HG02870 (cell line): ENCODE data around the gene KLHL35.

Source experiments
- ATAC-seq: cut with Tn5 transposase; IDR thresholded peaks from one replicate; pipeline ENCODE4 v1.9.1; 2021; ENCODE audit warnings: mild to moderate bottlenecking, moderate library complexity; ENCODE audit not compliant: unreplicated experiment

KLHL35 gene, protein sequence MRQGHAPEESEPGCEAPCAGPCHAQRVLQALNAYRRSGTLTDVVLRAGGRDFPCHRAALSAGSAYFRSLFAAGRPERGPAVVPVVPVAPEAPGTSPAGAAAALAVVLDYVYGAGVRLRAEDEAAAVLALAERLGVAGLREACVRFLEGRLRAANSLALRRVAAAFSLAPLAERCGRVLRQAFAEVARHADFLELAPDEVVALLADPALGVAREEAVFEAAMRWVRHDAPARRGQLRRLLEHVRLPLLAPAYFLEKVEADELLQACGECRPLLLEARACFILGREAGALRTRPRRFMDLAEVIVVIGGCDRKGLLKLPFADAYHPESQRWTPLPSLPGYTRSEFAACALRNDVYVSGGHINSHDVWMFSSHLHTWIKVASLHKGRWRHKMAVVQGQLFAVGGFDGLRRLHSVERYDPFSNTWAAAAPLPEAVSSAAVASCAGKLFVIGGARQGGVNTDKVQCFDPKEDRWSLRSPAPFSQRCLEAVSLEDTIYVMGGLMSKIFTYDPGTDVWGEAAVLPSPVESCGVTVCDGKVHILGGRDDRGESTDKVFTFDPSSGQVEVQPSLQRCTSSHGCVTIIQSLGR

DNA sequence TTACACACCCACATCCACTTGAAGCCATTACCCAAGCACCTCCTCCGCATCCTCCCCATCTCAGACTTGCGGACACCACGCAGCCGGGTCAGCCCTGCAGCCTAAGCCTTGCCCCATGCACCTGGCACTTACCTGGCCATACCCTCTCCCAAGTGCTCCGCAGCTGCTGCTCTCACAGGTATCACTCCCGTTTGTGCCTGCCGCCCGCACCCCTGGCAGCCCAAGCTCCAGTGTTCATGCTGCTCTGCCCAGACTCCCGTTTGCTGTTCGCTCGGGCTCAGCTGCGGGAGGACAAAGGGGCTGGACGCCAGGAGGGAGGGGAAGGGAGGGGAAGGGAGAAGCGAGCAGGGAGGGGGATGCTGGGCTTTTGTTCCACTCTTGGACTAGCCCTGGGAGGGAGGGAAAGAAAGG is at the start of gene KLHL35:
TSS of gene KLHL35 (minus strand) at position 293 of the 411 bp plus-strand sequence. CDS start 2,574 bp downstream, outside the sequence.
- ATAC-seq, result no peak

DNA sequence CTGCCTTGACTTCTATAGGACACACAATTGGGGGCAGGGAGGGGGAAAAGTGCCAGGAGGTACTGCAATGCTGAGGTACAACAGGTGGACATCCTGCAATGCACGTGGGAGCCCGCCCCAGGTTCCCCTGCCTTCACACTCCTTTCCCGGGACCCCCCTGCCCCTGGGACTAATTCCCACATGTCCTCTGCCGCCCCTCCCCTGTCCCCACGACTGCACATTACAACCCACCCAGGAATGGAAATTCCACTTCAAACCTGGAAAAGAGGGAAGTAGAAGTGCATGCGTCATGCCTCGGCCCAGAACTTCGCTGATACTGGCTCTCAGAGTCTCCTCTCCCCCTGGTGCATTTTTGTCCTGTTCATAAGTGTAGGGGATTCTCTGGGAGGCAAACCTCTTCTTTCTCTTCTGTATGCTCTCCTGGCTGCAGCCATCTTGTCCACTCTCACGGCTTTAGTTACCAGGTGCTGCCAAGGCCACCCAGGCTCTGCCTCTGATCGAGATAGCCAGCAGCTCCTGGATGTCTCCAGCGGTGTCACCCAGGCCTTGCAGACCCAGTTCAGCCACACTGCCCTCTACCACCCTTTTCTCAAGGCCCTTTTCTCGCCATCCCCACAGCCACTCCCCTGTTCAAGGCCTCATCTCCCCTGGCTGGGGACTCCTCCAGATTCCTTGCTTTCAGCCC is 49.1 kb upstream of the KLHL35 start:
- ATAC-seq, result no peak

DNA sequence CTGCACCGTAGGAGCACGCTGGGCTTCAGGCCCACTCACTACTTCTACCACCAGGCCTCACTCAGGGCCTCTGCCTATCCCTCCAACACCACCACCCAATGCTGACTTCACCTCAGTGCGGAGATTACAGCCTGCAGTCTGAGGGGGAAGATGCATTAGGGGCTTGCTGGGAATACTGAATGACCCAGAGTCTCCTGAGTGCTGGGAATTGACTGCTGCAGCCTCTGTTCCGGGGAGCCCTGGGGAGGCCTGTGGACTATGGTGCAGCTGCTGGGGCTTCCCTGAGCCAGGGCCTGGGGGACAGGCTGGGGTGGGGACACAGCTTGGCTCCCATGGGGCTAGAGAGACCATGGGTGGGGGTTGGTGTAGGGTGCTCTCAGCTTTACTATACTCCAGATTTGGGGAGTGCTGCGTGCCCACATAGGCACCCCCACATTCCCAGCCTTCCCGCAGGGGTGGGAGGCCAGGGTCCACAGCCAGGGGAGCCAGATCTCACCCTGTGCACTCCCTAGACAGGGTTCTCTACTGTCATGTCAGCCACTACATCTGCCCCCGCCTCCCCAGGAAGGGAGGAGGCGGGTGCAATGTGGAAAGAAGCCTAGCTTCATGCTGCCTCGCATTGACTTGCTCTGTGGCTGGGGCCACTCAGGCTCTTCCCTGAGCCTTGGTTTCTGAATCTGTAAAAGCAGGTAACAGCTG is 48.4 kb upstream of the KLHL35 start:
- no peak for ATAC-seq

DNA sequence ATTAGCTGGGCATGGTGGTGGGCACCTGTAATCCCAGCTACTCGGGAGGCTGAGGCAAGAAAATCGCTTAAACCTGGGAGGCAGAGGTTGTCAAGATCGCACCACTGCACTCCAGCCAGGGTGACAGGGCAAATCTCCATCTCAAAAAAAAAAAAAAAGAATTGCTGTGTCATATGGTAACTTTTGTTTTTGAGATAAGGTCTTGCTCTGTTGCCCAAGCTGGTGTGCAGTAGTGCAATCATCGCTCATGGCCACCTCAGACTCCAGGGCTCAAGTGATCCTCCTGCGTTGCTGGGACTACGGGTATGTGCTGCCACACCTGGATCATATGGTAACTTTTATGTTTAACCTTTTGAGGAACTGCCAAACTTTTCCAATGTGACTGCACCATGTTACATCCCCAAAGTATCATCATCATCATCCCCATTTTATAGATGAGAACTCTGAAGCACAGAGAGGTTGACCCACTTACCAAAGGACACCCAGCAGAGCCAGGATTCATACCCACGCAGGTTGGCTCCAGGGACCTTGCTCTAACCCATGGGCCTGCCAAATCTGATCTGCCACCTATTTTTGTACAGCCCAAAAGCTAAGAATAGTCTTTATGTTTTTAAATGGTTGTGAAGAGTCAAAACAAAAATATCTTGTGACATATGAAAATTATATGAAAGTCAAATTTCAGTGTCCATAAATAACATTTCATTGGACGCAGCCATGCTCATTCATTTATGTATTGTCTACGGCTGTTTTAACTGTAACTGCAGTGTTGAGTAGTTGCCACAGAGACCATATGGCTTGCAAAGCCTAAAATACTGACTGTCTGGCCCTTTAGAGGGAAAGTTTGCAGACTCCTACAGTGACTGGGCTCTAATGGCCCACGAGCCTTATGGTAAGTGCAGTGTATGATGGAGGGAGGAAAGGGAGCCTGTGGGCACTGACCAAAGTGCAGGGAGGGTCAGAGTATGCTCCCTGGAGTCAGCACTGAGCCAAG is 47.5 kb upstream of the KLHL35 start:
- no peak for ATAC-seq

DNA sequence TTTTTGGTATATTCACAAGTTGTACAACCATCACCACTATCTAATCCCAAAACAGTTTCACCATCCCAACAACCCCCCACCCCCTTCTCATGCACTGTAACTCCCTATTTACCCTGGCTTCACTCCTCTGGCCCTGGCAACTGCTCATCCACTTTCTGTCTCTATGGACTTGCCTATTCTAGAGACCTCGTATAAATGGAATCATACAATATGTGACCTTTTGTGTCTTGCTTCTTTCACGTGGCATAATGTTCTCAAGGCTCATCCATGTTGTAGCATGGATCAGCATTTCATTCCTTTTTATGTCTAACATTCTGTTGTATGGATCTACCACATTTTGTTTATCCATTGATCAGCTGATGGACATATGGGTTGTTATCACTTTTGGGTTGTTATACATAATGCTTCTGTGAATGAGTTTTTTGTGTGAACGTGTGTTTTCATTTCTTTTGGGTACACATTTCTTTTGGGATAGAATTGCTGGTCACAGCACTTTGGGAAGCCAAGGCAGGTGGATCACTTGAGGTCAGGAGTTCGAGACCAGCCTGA is 46.7 kb upstream of the KLHL35 start:
- no peak for ATAC-seq

DNA sequence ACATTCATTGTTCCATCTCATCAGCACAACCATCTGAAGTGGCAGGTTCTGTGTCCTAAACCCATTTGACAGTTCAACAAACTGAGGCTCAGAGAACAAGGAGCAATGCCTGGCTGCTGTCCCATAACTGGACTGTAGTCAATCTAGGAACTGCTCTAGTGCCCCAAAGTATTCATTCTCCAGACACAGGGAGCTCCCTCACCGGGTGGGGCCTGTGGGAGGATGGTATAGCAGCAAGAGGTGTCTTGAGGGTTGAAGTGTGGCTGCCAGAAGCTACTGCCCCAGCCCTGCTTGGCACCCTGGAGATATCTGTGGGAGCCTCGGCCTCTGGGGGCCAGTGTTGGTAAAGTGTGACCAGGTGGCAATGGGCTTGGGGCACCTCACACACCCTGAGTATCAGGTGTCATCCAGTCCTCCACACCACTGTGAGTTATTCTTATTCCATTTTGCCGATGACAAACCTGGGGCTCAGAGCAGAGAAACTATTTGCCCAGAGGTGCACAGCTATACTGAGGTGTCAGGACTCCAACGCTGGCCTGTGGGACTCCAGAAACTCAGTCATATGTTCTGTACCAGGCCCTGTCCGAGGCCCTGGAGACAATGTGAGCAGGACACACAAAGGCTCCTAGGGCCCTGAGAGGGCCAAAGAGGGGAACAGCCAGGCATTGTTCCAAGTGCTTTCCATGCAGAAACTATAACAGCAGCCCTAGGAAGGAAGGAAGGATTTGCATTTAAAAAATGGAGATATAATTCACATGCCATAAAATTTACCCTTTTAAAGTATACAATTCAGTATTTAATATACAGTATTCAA is 46.0 kb upstream of the KLHL35 start:
- no peak for ATAC-seq

DNA sequence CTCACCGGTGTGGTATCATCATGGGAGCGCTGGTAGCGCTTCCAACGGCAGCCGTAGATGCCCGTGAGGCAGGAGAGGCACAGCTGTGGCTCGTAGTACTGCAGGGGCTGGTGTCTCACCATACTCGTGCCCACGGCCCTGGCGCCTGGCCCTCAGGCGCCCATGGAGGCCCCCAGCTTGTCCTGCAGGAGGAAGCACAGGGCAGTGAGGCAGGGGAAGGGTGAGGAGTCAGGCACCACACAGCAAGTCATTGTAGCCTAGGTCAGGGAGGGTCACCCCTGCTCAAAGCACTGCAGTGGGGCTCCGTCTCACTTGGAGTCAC is 44.6 kb upstream of the KLHL35 start:
- no peak for ATAC-seq

DNA sequence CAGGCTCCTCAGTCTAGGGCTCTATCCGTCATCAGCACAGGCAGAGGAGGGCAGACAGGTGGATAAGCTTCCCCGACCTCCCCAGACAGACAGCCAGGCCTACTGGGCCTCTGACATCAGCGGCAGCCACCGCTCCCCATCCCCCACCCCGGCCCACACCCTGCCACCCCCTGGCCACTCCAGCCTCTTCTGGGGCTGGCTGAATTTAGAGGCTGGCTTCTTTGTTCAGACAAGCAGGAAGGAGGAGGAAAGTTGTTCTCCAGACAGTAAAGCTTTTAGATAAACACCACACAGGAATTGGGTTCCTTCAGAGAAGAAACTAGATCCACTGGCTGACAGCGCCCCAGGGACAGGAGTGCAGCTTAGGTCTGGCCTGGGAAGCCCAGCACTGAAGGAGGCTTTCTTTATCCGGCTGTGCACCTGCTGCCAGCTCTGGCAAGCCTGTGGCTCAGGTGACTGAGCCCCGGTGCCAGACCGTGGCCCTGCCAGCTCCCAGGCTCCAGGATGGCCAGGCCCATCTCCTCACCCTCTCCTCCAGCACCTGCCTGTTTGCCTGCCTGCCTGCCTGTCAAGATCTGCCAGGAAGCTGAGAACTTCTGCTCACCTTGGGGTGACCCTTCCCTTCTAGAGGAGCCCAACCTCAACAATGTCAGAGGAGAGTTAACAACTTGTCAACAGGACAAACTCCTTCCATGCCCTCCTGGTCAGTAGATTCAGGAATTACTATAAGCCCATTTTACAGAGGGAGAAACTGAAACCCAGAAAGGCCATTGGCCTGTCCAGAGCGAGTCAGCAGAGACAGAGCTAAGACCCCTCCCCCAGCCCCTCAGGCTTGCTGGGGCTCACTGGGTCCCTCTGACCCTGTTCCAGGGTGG is 44.0 kb upstream of the KLHL35 start:
- ATAC-seq, result no peak

DNA sequence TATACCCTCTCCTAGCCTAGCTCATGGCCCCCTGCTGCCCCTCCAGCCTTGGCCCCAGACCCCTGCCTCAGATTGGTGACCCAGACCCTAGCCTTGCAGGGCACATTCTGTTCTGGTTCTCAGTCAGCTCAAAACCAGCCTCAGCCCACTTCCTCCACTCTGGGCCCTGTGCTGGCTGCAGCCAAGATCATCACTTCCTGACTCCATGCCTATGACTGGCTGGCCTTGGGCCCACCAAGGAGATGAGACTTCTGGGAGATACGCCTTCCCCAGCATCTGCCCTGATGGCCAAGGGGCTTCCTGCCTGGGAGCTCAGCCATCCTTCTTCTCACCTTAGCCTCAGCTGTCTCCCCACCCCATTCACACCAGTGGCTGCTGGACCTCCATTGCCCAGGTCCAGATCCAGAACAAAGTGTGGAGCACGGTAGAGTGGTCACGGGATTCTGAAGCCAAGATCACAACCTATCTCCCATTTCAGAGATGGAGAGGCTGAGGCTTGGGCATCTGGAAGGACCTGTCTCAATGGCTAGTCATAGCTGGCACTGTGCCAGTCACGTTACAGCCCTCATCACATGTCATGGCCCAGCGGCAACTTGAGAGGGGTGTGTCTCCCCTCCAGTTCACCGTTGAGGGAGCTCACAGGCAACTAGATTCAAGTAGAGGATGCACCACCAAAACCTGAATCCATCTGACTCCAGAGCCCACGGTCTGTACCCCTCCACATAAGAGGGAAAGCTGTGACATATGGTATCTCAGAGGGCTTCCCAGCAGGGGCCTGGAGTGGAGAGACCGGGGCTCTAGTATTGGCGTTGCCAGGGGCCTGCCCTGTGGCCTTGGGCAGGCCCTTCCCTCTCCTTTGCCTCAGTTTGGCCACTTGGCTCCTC is 43.0 kb upstream of the KLHL35 start:
- no peak for ATAC-seq

DNA sequence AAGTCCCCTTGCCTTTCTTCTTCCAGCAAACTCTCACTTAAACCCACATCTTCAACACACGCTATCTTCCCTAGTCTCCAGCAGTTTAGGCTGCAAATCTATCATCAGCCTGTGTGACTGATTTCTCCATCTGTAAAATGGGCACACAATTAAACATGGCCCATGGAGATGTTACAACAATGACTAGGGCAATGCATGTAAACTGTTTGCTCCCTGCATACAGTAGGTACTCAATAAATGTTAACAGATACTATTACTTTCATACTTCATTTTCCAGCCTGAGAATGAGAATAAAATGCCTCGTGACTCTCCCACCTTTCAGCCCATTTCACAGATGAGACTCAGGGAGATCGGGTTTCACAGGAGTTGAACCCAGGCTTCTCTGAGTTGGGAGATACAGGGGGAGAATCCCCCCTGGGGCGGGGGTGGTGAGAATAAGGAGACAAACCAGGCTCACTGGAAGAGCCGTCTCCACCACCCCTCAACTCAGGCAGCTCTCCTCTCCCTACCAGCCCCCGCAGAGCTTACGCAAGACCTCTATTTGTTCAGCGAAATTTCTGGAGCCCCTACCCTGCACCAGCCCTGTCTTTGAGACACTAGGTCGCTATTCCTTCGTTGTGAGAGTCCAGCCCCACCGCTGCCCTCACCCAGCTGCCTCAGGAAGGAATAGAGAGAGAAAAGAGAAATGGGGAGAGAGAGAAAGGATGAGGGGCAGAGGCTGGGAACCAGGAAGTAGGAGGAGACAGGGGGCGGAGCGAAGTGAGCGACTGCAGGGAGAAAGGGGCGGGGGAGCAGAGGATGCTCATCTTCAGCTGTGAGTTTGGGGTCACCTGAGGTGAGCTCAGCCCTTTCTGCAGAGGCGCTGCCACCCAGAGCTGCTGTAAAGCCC is 42.1 kb upstream of the KLHL35 start:
- no peak for ATAC-seq

DNA sequence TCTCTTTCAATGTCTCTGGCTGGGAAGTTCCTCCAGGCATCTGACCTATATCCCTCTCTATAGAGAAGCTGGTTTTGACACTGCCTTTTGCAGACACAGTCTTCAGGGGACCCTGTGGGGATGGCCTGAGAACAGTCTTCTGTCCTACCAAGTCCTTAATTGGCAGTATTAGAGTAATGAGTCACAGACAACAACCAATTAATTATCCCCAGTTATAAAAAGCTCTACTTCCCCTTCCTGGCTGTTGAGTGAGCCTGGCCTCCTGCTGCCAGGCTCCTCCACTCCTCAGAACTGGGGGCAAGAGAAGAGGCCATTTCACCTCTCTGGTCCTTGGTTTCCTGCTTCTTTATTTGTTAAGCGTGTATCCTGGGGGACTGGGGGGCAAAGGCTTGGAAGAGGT is 41.2 kb upstream of the KLHL35 start:
- ATAC-seq, result no peak

DNA sequence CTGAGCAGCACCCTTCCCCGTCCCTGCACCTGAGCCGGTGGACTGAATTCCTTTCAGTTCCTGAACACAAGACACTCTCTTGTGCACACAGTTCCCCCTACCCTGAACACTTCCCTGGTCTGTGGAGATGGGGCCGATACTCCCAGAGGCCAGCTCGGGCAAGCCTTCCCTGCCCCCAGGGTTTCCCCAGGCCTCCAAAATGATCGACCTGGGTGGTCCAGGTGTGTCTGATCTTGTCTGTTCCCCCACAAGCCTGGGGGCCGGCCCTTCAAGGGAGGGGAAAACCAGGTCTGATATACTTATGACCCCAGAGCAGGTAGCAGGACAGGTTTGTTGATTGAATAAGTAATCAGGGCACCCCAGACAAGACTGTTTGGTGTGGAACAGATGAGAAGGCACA is 40.7 kb upstream of the KLHL35 start:
- no peak for ATAC-seq

DNA sequence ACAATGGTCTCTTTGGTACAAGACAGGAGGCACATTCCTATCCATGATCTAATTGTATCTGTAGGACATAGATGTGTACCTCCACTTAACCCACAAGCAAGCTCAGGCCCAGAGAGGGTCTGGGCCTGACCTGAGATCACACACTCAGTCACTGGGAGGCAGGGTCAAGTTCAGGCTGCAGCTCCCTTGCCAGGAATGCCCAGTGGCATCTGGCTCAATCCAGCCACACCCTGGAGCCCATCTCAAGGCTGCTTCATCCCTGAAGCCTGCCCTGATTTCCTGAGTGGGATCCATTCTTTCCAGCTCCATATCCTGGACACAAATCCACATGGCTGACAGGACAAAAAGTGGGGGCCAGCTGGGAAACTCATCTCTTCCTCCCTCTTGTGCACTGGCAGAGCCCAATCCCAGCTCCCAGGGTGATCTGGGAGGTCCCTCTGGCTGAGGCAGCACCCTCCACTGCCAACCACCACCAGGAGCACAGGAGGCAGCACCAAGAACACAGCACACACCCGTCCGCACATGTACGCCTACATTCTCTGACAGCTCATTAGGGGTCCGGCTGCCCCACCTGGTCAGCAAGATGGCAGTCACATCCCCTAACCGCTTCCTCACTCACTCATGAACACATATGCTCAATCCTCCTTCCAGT is 39.2 kb upstream of the KLHL35 start:
- no peak for ATAC-seq

DNA sequence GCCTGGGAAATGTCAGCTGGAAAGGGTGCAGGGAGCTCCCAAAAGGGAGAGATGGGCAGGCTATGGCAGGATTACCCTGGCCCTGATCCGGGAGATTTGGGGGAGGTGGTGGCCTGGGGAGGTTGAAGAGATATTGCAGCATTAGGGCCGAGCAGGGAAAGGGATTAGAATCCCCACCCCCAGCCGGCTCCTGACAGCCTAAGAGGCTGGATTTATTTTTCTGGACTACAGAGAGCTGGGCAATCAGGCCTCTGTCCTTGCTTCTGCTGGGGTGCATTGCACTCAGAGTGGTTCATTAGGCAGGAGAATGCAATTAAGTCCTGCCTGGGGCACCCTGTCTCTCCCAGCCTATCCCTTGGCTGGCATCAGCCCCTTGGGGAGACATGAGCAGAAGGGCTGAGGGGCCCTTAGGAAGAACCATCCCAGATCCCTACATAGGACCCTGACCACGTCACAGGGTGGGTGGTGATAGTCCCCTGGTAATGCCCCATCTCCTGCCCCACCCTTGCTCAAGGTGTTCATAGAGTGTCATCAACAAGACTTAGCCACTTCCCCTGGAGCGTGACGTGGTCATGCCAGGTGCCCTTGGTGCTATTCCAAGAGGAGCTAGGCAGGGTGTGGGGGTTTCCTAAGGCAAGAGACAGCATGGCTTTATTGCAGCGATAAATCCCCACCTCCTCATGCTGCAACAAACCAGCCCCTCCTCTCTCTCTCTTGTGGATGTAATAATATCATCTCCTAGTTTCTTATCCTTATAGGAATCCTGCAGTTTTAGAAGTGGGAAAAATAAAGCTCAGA is 38.4 kb upstream of the KLHL35 start:
- ATAC-seq, result no peak

DNA sequence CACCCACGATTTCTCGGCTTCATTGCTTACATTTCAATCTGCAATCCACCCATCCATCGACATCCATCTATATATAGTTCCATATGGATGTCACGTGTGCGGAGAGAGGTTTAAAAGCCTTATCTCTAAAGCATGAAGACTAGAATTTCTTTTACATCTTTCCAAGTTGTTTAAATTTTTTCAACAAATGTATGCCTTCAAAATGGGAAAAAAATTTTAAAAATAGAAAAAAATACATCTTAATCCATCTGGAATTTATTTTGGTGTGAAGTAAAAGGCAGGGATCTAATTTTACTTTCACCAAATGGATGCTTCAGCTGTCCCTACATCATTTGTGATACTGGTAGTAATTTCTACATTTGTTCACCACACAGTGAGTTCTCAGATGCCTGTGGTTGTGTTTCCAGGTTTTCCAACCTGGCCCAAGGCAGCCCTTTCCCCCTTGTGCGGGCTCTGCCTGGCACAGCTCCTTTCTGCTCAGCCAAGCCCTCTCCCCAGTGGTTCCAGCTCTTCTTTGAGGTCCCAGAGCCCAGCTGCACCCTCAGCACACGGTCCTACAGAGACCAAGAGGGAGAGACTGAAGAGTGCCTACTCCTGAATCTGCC is 37.6 kb upstream of the KLHL35 start:
- ATAC-seq, result no peak
